Left renal cortex interstitium (tissue), 4 donors: ENCODE measurements around the gene KCNA4. TPM values are rescaled to one million over a fixed set of nuclear protein-coding genes. Genes with fewer than 3 reads are reported as not detected.
A peak's percentile ranks its signal among the peaks of the same experiment; 100 is the strongest.
"Not testable (repeated sequence)": the region's sequence is repeated elsewhere in the genome, so short reads cannot be mapped to it uniquely, and the experiment has no call there.

Experiments used
- DNase-seq, 4 donors: peaks; one replicate each; pipeline ENCODE4 v3.0.0-alpha.2; 2013; ENCODE audit warnings: low read depth in 4 of 4, low spot score in 2 of 4, missing footprints in 1 of 4
- polyA plus RNA-seq, 4 donors: library from polyadenylated mRNA; unstranded; fragments of 120-200 nt; gene quantifications; one replicate each; pipeline ENCODE4 v1.2.1, GENCODE V29; 2013; ENCODE audit not compliant: insufficient read length in 4 of 4

Gene KCNA4
- under 1 TPM; 0.20 to 0.33 (median 0.27) TPM for polyA plus RNA-seq

GRCh38 chr11:30016588-30017363 lies at the start of gene KCNA4:
Gene KCNA4, minus strand, starts transcription at chr11:30017030. Its CDS starts 4,352 bp downstream, at chr11:30012678.
- DNase-seq = peak in 2 of 4 donors; percentile 24 to 39

- no peak for DNase-seq
Measured at GRCh38 chr11:30062103-30062502, 45.3 kb upstream of the KCNA4 start.

GRCh38 chr11:30059172-30059815 lies 42.5 kb upstream of the KCNA4 start:
- no peak for DNase-seq

- no peak for DNase-seq
Measured at GRCh38 chr11:30049214-30049613, 32.4 kb upstream of the KCNA4 start.

GRCh38 chr11:30046578-30046945 lies 29.7 kb upstream of the KCNA4 start:
- no peak for DNase-seq

GRCh38 chr11:30045921-30046577 lies 29.2 kb upstream of the KCNA4 start:
- DNase-seq = no peak

GRCh38 chr11:30045144-30045543 lies 28.3 kb upstream of the KCNA4 start:
- no peak for DNase-seq

GRCh38 chr11:30041171-30041570 lies 24.3 kb upstream of the KCNA4 start:
- DNase-seq = no peak

- not testable (repeated sequence) for DNase-seq
Measured at GRCh38 chr11:30034746-30035145, 17.9 kb upstream of the KCNA4 start.

GRCh38 chr11:30034166-30034565 lies 17.3 kb upstream of the KCNA4 start:
- not testable (repeated sequence) for DNase-seq

GRCh38 chr11:30025396-30026139 lies 8.7 kb upstream of the KCNA4 start:
- DNase-seq = no peak

GRCh38 chr11:30023074-30023473 lies 6.2 kb upstream of the KCNA4 start:
- DNase-seq = no peak

- DNase-seq = no peak
Measured at GRCh38 chr11:30019481-30019880, 2.7 kb upstream of the KCNA4 start.

GRCh38 chr11:30018495-30018894 lies 1.7 kb upstream of the KCNA4 start:
- no peak for DNase-seq

- DNase-seq = no peak
Measured at GRCh38 chr11:30017445-30017895, 640 bp upstream of the KCNA4 start.

GRCh38 chr11:30015725-30016412 lies 961 bp downstream of the KCNA4 start:
- DNase-seq = no peak

GRCh38 chr11:30012346-30012745 lies 4.5 kb downstream of the KCNA4 start:
- no peak for DNase-seq

GRCh38 chr11:30009060-30009459 lies 7.8 kb downstream of the KCNA4 start:
- no peak for DNase-seq

- no peak for DNase-seq
Measured at GRCh38 chr11:30006876-30007275, 10.0 kb downstream of the KCNA4 start.

- no peak for DNase-seq
Measured at GRCh38 chr11:30002157-30002785, 14.6 kb downstream of the KCNA4 start.
